PFSK-1 (cell line): ENCODE data around the gene KCND1.

Experiments
- FOXP2 ChIP-seq: optimal IDR thresholded peaks from 2 replicates; pipeline ENCODE3; 2011; ENCODE audit warnings: borderline replicate concordance, control low read depth, inconsistent platforms; ENCODE audit not compliant: insufficient read depth; ENCODE audit errors: extremely low read length, extremely low read depth
- POLR2AphosphoS5 ChIP-seq: IDR thresholded peaks from 2 replicates; pipeline ENCODE4 v1.6.1; 2012; ENCODE audit warnings: low read depth, mild to moderate bottlenecking, control low read depth, low read length, moderate library complexity
- REST ChIP-seq, 2 experiments: IDR thresholded peaks; 2 replicates each; pipeline versions ENCODE4 v1.6.1 to v1.8.0; 2011 to 2012; ENCODE audit warnings: low read depth in 2 of 2, low read length in 2 of 2, control low read depth in 1 of 2, inconsistent platforms in 1 of 2, mild to moderate bottlenecking in 1 of 2, moderate library complexity in 1 of 2; ENCODE audit not compliant: insufficient read depth in 1 of 2
- SIN3A ChIP-seq: IDR thresholded peaks from 2 replicates; pipeline ENCODE4 v1.6.1; 2012; ENCODE audit warnings: mild to moderate bottlenecking, low read length, moderate library complexity, borderline replicate concordance; ENCODE audit not compliant: insufficient read depth
- TAF1 ChIP-seq: IDR thresholded peaks from 2 replicates; pipeline ENCODE4 v1.6.1; 2012; ENCODE audit warnings: low read length, control low read depth, borderline replicate concordance; ENCODE audit not compliant: insufficient read depth

- no peak for TF ChIP-seq TAF1
- no peak for TF ChIP-seq REST (IDR thresholded peaks at IDR 0.05; ENCODE audit: insufficient read depth in 1 of 2, low read depth in 2 of 2, low read length in 2 of 2)
- TF ChIP-seq POLR2AphosphoS5 = no peak
- TF ChIP-seq SIN3A = no peak
- TF ChIP-seq FOXP2 = no peak
Observed at GRCh38 chrX:48983896-48984295, 12.3 kb upstream of the KCND1 start.
